GM19467 (cell line): ENCODE data around the gene TM4SF5.

Experiments used
- ATAC-seq: cut with Tn5 transposase; IDR thresholded peaks from one replicate; pipeline ENCODE4 v1.9.1; 2021; ENCODE audit warnings: mild to moderate bottlenecking, moderate library complexity; ENCODE audit not compliant: unreplicated experiment

TM4SF5 gene, protein sequence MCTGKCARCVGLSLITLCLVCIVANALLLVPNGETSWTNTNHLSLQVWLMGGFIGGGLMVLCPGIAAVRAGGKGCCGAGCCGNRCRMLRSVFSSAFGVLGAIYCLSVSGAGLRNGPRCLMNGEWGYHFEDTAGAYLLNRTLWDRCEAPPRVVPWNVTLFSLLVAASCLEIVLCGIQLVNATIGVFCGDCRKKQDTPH

DNA sequence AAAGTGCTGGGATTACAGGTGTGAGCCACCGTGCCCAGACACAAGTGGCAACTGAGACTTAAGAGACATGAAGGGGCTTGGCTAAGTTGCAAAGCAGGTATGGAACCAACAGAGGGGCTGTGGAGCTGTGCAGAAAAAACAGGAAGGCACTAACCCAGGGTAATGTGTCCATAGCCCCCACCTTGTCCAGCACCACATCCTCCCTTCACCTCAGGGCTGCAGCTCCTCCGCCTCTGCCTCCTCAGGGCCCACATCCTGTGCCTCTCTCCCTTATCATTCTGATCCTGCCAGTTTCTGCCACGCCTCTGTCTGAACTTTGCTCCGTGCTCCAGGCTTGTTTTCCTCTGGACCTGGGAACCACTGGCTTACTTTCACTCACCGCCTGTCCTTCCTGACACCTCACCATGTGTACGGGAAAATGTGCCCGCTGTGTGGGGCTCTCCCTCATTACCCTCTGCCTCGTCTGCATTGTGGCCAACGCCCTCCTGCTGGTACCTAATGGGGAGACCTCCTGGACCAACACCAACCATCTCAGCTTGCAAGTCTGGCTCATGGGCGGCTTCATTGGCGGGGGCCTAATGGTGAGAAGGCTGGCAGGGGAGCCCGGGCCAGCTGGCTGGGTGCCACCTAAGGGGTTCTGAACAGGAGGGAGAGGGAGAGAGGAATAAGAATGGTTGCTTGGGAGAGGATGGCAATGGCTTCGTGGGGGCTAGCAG is at the start of gene TM4SF5:
TM4SF5 (plus strand) TSS at position 368 of the 716 bp plus-strand sequence; CDS start at position 405, 37 bp downstream.
- ATAC-seq, result no peak

DNA sequence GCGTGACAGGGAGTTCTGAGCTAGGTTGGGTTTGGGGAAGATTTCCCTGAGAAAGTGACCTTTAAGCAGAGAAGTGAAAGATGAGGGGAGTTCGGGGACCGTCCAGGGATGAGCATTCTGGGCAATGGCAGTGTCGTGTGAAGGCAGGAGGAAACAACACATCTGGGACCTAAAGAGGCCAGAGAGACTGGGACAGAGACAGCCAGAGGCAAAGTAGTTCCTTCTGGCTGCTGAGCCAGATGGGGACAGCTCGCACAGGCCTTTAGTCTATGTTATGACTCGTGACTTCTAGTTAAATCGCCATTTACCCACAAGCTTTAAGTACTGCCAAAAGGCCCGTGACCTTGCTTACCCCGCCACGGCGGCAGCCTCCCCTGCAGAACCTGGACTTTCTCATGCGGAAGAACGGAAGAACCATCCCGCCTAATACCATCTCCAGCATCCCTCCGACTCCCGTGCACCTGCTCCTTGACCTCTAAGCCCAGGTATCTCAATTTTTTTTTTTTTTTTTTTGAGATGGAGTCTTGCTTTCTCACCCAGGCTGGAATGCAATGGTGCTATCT is 48.9 kb upstream of the TM4SF5 start:
- no peak for ATAC-seq

DNA sequence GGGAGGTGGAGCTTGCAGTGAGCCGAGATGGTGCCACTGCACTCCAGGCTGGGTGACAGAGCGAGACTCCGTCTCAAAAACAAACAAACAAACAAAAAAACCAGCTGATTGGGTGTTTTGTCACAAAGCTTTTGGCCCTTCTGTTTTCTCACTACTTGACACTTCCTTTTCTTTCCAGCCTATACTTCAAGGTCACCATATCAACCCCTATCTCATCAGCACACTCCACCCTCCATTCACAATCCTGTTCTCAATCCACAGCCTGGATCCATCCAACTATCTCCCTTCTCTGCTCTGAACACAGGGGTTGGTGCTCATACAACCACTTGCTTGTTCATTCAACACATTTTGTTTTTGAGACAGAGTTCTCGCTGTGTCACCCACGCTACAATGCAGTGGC is 47.0 kb upstream of the TM4SF5 start:
- ATAC-seq, result no peak

DNA sequence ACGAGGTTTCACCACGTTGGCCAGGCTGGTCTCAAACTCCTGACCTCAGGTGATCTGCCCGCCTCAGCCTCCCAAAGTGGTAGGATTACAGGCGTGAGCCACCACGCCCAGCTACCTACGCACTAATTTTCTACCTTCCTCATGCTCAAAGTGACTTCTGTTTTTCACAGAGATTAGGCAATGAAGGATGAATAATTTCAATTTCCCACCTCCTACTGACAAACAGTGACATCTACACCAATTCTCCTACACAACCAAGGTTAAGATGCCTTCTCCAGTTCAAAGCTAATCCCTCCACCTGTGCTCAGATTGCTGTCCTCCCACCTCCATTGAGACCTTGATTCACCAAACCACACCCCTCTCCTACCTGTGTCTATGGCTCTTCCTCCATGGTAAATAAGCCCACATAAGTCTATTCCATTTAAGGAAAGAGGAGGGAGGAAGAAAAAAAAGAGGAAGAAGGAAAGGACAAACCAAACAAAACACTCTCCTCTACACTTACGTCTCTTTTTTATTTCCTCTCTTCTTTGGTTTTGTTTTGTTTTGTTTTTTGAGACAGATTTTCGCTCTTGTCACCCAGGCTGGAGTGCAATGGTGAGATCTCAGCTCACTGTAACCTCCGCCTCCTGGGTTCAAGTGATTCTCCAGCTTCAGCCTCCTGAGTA is 45.9 kb upstream of the TM4SF5 start:
- ATAC-seq, result no peak

DNA sequence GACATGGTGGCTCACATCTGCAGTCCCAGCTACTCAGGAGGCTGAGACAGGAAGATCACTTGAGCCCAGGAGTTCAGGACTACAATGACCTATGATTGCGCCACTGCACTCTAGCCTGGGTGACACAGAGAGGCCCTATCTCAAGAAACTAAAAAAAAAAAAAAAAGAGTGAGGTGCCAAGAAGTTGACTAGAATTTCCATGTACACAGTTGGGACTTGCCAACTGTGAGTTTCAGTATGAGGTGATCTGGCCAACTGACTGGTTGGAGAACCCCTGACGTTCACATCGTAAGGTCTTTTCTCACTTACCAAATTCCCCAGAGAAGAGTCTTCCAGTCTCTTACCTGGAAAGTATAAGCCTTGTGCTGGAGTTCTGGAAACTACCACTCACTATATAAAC is 43.6 kb upstream of the TM4SF5 start:
- ATAC-seq, result no peak

DNA sequence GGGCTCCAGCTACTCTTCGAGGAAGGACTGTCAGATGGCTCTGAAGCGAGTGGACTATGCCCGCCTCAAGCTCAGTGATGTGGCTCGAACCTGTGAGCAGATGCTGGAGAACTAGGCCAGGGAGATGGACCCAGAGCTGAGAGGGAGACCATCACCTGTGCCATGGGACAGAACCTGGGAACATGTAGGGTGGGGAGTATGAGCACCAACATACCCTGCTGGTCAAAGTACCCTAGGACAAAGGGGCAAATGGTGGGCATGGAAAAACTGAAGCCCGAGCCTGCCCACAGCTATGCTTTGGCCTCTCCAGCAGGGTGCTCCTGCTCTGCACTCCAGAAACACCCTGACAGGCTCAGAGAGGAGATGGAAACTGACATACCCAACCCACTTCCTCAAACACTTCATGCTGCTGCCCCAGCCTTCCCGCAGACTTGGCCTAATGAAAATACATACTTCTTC is 38.6 kb upstream of the TM4SF5 start:
- no peak for ATAC-seq

DNA sequence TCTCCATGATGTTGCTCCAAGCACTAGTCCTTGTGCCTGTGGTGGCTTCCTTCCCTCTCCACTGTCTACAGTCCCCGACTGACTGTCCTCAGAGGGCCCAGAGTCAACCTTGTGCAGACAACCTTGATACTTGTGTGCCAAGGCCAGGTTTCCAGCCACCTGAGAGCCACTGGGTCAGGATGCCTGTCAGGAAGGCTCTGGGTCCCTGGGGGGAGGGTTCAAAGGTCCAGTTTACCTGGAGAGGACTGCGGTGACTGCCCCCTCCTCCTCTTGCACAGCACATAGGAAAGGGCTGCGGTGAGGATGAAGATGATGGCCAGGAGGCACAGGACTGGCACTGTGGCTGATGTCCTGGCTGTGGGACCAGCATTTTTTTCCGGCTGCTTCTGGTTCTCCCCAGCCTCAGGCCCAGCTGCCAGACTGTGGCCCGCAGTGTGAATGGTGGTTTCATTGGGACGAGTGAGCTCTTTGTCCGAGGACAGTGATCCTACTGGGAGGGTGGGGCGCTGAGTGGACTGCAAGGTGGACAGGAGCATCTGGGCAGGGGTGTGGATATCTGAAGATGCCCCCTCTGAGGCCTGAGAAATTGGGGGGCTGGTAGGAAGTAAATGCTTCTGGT is 36.7 kb upstream of the TM4SF5 start:
- no peak for ATAC-seq

DNA sequence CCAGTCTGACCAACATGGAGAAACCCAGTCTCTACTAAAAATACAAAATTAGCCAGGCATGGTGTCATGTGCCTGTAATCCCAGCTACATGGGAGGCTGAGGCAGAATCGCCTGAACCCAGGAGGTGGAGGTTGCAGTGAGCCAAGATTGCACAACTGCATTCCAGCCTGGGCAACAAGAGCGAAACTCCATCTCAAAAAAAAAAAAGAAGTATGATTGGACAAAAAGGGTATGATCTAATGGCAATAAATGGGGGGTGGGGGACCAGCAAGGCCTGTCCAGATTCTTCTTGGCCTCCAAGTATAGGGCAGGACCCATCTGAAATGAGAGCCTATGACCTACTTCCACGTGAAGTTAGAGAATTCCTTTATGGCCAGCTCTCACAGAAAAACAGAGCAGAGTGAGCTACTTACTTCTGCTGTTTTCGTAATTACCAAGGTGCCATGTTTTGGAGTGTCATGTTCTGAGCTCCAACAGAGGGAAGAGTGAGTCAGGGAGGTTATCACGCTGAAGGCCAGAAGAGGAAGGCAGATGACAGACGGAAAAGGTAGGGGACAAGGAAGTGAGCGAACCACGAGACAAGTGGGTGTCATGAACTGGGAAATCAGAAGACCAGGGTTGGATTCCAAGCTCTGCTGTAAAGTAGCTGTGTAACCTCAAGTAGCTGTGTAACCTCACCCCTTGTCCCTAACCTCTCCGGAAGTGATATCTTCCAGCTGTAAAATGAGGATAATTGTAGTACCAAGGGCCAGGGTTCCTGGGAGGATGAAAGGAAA is 35.6 kb upstream of the TM4SF5 start:
- no peak for ATAC-seq

DNA sequence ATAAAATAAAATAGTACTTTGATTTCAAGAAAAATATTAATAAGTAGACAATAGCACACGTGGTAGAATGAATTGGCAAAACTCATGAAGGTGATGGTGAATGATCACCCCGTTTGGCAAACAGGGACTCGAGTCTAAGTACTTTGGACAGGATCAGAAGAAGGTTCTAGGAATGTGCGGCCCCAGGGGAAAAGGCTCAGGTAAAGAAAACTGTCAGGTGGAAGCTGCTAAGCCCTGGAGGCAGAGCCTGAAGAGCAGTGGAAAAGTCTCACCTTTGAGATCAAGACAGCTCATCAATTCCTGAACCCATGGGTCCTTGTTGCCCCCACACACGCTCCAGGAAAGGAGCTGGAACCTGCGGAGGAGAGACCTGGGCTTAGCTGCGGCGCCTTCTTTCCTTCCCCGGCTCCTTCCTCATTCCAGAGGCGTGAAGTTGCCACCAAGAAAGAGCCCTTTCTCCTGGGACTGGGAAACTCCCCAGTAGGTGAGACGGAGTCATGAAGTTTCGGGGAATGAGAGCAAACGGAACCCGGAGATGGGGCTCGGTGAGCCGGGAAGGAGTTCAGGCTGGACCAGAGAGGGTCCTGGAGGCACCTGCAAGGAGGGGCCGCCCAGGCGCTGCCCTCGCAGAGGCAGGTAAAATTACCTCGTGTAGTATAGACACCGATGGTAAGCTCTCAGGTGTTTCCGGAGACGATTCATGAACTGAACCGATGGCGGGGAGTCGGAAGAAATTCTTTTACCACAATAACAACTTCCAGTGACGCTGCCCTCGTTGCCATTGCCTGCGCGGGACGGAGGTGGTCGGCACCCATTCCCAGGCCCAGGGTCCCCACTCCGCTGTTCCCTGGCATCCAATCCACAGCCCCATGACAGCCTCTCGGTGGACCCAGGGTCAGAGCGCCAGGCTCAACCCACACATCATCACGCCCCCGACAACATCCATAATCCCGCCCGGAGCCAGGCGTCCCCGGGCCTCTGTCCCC is 33.3 kb upstream of the TM4SF5 start:
- no peak for ATAC-seq

DNA sequence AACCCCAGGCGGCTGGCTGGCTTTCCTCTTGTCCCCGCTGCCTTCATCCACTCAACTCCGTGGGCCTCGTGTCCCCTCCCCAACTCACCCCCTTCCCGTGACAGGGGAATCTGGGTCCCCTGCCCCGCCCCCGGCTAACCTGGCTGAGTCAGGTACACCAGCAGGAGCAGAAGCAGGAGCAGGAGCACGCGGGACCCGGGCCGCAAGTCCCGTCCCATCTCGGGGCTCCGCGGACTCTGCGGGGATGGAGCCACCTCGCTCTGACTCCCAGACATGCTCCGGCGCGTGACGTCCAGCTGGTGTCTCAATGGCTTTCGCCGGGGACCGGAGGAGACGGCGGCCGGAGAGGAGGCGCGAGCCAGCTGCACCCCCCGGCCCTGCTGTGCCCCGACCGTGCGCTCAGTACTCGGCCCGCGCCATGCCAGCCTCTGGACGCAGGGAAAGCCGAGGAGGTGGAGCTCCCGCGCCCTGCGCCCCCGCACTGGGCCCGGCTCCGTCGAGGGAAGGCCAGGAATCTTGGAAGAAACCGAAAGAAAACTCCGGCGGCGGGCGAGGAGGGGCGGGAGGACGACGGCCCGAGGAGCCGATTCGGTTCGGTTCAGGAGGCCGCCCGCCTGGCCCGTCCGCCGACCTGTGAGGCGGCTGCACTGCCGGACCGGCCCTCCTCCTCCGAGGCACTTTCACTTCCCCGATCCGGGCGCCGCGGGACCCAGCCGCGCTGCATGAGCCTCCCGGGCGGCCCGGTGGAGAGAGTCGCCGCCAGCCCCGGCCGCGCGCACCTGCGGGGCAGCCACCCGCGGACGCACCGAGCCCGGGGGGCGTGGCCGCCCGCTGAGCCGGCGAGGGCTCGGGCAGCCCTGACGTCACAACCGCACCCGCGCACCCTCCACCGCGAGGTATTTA is 32.3 kb upstream of the TM4SF5 start, which contains the start of the genes CXCL16 and ZMYND15:
CXCL16 (minus strand) TSS at position 807 of the 903 bp plus-strand sequence; CDS start at position 218, 589 bp downstream.
ZMYND15 (plus strand) TSS at position 712 of the 903 bp plus-strand sequence. CDS start 716 bp downstream, outside the sequence.
- no peak for ATAC-seq

DNA sequence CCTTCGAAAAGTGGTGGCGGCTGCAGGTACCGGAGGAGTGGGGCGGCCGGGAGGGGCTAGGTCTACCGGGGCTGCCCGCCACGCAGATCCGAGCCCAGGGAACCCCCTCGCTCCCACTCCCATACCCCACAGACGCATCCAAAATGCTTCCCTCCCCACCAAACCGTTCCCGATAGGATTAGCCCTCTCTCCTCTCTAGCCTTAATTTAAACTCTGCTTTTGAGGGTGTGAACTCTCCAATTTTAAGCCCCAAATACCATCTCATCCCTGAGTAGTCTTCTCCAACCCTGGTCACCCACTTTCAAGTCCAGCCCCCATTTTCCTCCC is 31.7 kb upstream of the TM4SF5 start:
- ATAC-seq, result no peak

DNA sequence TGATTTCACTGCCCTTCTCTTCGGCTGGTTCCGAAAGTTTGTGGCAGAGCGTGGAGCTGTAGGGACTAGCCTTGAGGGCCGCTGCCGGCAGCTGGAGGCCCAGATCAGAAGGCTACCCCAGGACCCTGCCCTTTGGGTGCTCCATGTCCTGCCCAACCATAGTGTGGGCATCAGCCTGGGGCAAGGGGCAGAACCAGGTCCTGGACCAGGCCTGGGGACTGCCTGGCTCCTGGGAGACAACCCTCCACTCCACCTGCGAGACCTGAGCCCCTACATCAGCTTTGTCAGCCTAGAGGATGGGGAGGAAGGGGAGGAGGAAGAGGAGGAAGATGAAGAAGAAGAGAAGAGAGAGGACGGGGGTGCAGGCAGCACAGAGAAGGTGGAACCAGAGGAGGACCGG is 31.1 kb upstream of the TM4SF5 start:
- no peak for ATAC-seq

DNA sequence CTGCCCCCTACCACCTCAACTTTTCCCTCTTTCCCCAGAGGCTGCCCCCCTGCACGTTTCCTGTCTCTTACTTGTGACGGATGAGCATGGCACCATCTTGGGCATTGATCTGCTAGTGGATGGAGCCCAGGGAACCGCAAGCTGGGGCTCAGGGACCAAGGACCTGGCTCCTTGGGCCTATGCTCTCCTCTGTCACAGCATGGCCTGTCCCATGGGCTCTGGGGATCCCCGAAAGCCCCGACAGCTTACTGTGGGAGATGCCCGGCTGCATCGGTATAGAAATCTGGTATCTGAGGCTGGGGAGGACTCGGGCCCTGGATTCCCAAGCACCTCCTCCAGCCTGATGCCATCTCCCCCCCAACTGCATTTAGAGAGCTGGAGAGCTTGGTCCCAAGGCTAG is 30.1 kb upstream of the TM4SF5 start:
- no peak for ATAC-seq

DNA sequence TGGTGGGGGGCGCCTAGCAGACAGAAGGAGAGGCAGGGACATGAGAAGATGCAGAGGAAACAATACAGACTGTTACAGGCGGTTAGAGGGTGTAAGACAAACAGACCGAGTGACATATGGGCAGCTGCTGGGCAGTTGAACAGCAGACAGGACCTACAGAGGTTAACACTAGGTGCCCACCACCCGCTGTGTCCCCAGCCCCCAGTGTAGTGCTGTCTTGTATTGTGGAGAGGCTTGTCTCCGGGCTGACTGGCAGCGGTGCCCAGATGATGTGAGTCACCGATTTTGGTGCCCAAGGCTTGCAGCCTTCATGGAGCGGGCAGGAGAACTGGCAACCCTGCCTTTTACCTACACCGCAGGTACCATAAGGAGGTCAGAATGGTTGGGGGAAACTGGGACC is 29.6 kb upstream of the TM4SF5 start:
- ATAC-seq, result no peak

DNA sequence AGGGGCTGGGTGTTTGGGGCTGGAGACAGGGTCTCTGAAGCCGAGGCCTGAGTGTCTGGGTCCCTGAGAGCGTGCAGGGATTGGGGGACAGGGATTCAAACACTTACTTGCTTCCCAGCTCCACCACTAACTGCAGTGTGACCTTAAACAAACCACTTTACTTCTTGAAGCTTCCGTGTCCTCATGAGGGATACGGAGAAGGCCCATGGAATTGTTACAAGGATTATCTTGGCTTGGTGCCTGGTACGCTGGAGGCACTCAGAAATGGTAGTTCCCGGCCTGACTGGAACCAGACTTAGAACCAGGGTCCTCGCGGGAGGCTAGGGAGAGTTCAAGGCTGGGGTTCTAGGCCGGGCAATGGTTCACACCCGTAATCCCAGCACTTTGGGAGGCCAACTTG is 29.1 kb upstream of the TM4SF5 start:
- no peak for ATAC-seq

DNA sequence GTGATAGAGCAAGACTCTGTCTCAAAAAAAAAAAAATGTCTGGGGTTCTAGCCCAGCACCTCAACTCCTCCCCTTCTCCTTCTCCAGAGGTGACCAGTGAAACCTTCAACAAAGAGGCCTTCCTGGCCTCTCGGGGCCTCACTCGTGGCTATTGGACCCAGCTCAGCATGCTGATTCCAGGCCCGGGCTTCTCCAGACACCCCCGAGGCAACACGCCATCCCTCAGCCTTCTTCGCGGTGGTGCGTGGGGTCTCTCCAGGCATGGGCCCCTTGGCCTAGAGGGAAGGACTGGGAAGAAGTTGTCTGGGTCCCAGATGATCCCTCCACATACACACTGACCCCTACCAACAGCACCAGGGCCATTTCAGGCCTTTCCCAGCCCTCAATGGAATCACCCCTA is 28.5 kb upstream of the TM4SF5 start:
- ATAC-seq, result no peak

DNA sequence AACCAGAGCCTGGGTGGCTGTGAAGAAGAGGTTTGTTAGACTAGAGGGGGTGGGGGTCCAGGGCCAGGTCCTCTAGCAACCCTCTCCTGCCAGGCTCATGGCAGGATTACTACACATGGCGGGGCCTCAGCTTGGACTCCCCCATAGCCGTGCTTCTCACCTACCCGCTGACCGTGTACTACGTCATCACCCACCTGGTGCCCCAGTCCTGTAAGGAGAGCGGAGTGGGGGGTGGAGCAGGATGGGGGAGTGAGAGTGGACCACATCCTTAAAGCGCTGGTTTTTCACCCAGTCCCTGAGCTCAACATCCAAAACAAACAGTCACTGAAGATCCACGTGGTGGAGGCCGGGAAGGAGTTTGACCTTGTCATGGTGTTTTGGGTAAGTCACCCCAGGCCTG is 27.8 kb upstream of the TM4SF5 start:
- no peak for ATAC-seq
